Measurements from ENCODE around the gene TPRG1. TPM values are rescaled to one million over a fixed set of nuclear protein-coding genes. Genes with fewer than 3 reads are reported as not detected.

The TPRG1 gene
- total RNA-seq, 2 donors from 2014 or later, result 2.1 to 4.6 TPM

GRCh38 chr3:189168711-189169110, 3.1 kb upstream of the TPRG1 start:
- ATAC-seq (no peak), DNase-seq (no peak)
- no peak overlapping the region for H3K4me3 ChIP-seq
- H3K27ac ChIP-seq, result no peak overlapping the region
- no peak for TF ChIP-seq POLR2A (IDR thresholded peaks at IDR 0.05)
- no peak for TF ChIP-seq CTCF (IDR thresholded peaks at IDR 0.05)
- H3K9me3 ChIP-seq, result no peaks in the 10 kb centered on the region
- WGBS, 2 donors, result 94 to 100% methylated on average over 1 of the region's 1 CpG
- no peaks in the 10 kb centered on the region for H3K4me1 ChIP-seq
- intact Hi-C loops (cut with DNase I), result no loop called here
- no peaks in the 10 kb centered on the region for H3K36me3 ChIP-seq (replicated peaks in 1 of 2; ENCODE audit: insufficient read depth in 1 of 2, low read depth in 2 of 2)
- H3K27me3 ChIP-seq, result no peaks in the 10 kb centered on the region

- Histone ChIP-seq H3K4me3 (no peak overlapping the region), H3K27ac (no peak overlapping the region), H3K9me3 (no peaks in the 10 kb centered on the region), H3K36me3 (replicated peaks in 1 of 2; ENCODE audit: insufficient read depth in 1 of 2, low read depth in 2 of 2) (no peaks in the 10 kb centered on the region), H3K4me1 (no peaks in the 10 kb centered on the region), H3K27me3 (no peaks in the 10 kb centered on the region)
- ATAC-seq, result no peak
- intact Hi-C loops (cut with DNase I), result no loop called here
- 83 to 84% methylated on average over 6 of the region's 6 CpGs for WGBS, 2 donors
- no peak for DNase-seq
- TF ChIP-seq CTCF (IDR thresholded peaks at IDR 0.05) (no peak), POLR2A (IDR thresholded peaks at IDR 0.05) (no peak)
Measured at GRCh38 chr3:189169728-189170127, 2.0 kb upstream of the TPRG1 start.

GRCh38 chr3:189170559-189170958, 1.2 kb upstream of the TPRG1 start:
- H3K36me3 ChIP-seq (replicated peaks in 1 of 2; ENCODE audit: insufficient read depth in 1 of 2, low read depth in 2 of 2), result no peaks in the 10 kb centered on the region
- no peaks in the 10 kb centered on the region for H3K9me3 ChIP-seq
- intact Hi-C loops (cut with DNase I), result no loop called here
- 32 to 36% methylated on average over 7 of the region's 7 CpGs for WGBS, 2 donors
- DNase-seq (peak in 3 of 4 donors; percentile 12 to 22 (median 21)), ATAC-seq (no peak)
- no peaks in the 10 kb centered on the region for H3K27me3 ChIP-seq
- no peak overlapping the region for H3K4me3 ChIP-seq
- H3K27ac ChIP-seq, result no peak overlapping the region
- H3K4me1 ChIP-seq, result no peaks in the 10 kb centered on the region
- TF ChIP-seq CTCF (IDR thresholded peaks at IDR 0.05), result no peak
- TF ChIP-seq POLR2A (IDR thresholded peaks at IDR 0.05), result no peak

- Histone ChIP-seq H3K36me3 (replicated peaks in 1 of 2; ENCODE audit: insufficient read depth in 1 of 2, low read depth in 2 of 2) (no peaks in the 10 kb centered on the region), H3K27me3 (no peaks in the 10 kb centered on the region), H3K4me1 (no peaks in the 10 kb centered on the region), H3K9me3 (no peaks in the 10 kb centered on the region), H3K27ac (no peak overlapping the region), H3K4me3 (no peak overlapping the region)
- ATAC-seq (no peak), DNase-seq (no peak)
- 69 to 81% methylated on average over 8 of the region's 8 CpGs for WGBS, 2 donors
- intact Hi-C loops (cut with DNase I), result no loop called here
- no peak for TF ChIP-seq POLR2A (IDR thresholded peaks at IDR 0.05)
- TF ChIP-seq CTCF (IDR thresholded peaks at IDR 0.05), result no peak
Measured at GRCh38 chr3:189172668-189173419, 1.1 kb downstream of the TPRG1 start.

GRCh38 chr3:189184566-189184965, 12.8 kb downstream of the TPRG1 start:
- TF ChIP-seq POLR2A (IDR thresholded peaks at IDR 0.05) (no peak), CTCF (IDR thresholded peaks at IDR 0.05) (no peak)
- 85 to 94% methylated on average over 7 of the region's 7 CpGs for WGBS, 2 donors
- Histone ChIP-seq H3K9me3 (peaks cover 0 to 6% (median 0%) of the 10 kb centered on the region in 3 donors), H3K4me3 (no peak overlapping the region), H3K4me1 (peaks cover 20% of the 10 kb centered on the region), H3K27ac (no peak overlapping the region), H3K27me3 (no peaks in the 10 kb centered on the region), H3K36me3 (replicated peaks in 1 of 2; ENCODE audit: insufficient read depth in 1 of 2, low read depth in 2 of 2) (no peaks in the 10 kb centered on the region)
- ATAC-seq, result no peak
- intact Hi-C loops (cut with DNase I), result no loop called here
- DNase-seq, result no peak

All from body of pancreas (tissue), 4 donors.